Fibroblast of upper back skin (primary cell): ENCODE results near the gene GAL3ST1.
"Not testable (repeated sequence)": the region's sequence is repeated elsewhere in the genome, so short reads cannot be mapped to it uniquely, and the experiment has no call there.

Experiments used
- DNase-seq: peaks from one replicate; pipeline ENCODE4 v3.0.0-alpha.2; 2013

GAL3ST1 gene

GRCh38 chr22:30574095-30574981, at the start of gene GAL3ST1:
TSS of gene GAL3ST1 (minus strand) at chr22:30574665. CDS start at chr22:30557392, 17,273 bp downstream.
- DNase-seq = no peak

- not testable (repeated sequence) for DNase-seq
Measured at GRCh38 chr22:30619909-30620308, 45.4 kb upstream of the GAL3ST1 start.

- DNase-seq = no peak
Measured at GRCh38 chr22:30617819-30618218, 43.4 kb upstream of the GAL3ST1 start.

GRCh38 chr22:30615543-30615954, 41.1 kb upstream of the GAL3ST1 start:
- DNase-seq = no peak

- DNase-seq = no peak
Measured at GRCh38 chr22:30614879-30615278, 40.4 kb upstream of the GAL3ST1 start.

- no peak for DNase-seq
Measured at GRCh38 chr22:30614268-30614667, 39.8 kb upstream of the GAL3ST1 start.

GRCh38 chr22:30612789-30613188, 38.3 kb upstream of the GAL3ST1 start:
- no peak for DNase-seq

- no peak for DNase-seq
Measured at GRCh38 chr22:30611197-30611596, 36.7 kb upstream of the GAL3ST1 start.

GRCh38 chr22:30610299-30610698, 35.8 kb upstream of the GAL3ST1 start:
- no peak for DNase-seq

- DNase-seq = peak; percentile 73
Measured at GRCh38 chr22:30609260-30610185, 35.1 kb upstream of the GAL3ST1 start.

GRCh38 chr22:30607939-30608338, 33.5 kb upstream of the GAL3ST1 start:
- DNase-seq = no peak

- DNase-seq = no peak
Measured at GRCh38 chr22:30607300-30607930, 33.0 kb upstream of the GAL3ST1 start.

GRCh38 chr22:30606455-30607299, 32.2 kb upstream of the GAL3ST1 start, which contains the start of gene TCN2:
TSS of gene TCN2 (plus strand) at chr22:30607174. CDS start at chr22:30607332, 158 bp downstream.
- DNase-seq = peak; percentile 57

GRCh38 chr22:30605449-30606110, 31.1 kb upstream of the GAL3ST1 start:
- peak; percentile 25 for DNase-seq

GRCh38 chr22:30604723-30605122, 30.3 kb upstream of the GAL3ST1 start:
- no peak for DNase-seq

GRCh38 chr22:30603801-30604200, 29.3 kb upstream of the GAL3ST1 start:
- no peak for DNase-seq

GRCh38 chr22:30602049-30602448, 27.6 kb upstream of the GAL3ST1 start:
- DNase-seq = peak; percentile 17

GRCh38 chr22:30601464-30601863, 27.0 kb upstream of the GAL3ST1 start:
- no peak for DNase-seq

- no peak for DNase-seq
Measured at GRCh38 chr22:30600921-30601320, 26.5 kb upstream of the GAL3ST1 start.

GRCh38 chr22:30598986-30599385, 24.5 kb upstream of the GAL3ST1 start:
- DNase-seq = no peak

- no peak for DNase-seq
Measured at GRCh38 chr22:30596886-30597285, 22.4 kb upstream of the GAL3ST1 start.
